Neuronal stem cell (in vitro differentiated cells): ENCODE results near the gene ACY1.
A peak's percentile ranks its signal among the peaks of the same experiment; 100 is the strongest.

ENCODE experiments used
- DNase-seq: peaks from one replicate; pipeline ENCODE4 v3.0.0-alpha.2; 2013; ENCODE audit warnings: low spot score
- H2AFZ ChIP-seq: one replicate; pipeline ENCODE4 v1.6.1; 2013; ENCODE audit warnings: mild to moderate bottlenecking, low read length, inconsistent platforms
- H2AK5ac ChIP-seq: 2 replicates; pipeline ENCODE4 v1.6.1; 2013; ENCODE audit warnings: low read depth, mild to moderate bottlenecking, inconsistent platforms, low read length, moderate library complexity, mixed read lengths
- H2BK120ac ChIP-seq: 2 replicates; pipeline ENCODE4 v1.6.1; 2013; ENCODE audit warnings: low read depth, mild to moderate bottlenecking, inconsistent platforms, low read length, moderate library complexity, mixed read lengths
- H2BK12ac ChIP-seq: one replicate; pipeline ENCODE4 v1.6.1; 2013; ENCODE audit warnings: low read length, inconsistent platforms
- H2BK15ac ChIP-seq: 2 replicates; pipeline ENCODE4 v1.6.1; 2013; ENCODE audit warnings: mild to moderate bottlenecking, low read length, inconsistent platforms, mixed read lengths
- H2BK5ac ChIP-seq: one replicate; pipeline ENCODE4 v1.6.1; 2013; ENCODE audit warnings: inconsistent platforms, mild to moderate bottlenecking, low read length, moderate library complexity
- H3K14ac ChIP-seq: one replicate; pipeline ENCODE4 v1.6.1; 2013; ENCODE audit warnings: low read length, inconsistent platforms
- H3K18ac ChIP-seq: 2 replicates; pipeline ENCODE4 v1.6.1; 2013; ENCODE audit warnings: low read length, inconsistent platforms
- H3K23ac ChIP-seq: 2 replicates; pipeline ENCODE4 v1.6.1; 2013; ENCODE audit warnings: low read depth, mild to moderate bottlenecking, mixed read lengths, low read length, inconsistent platforms; ENCODE audit not compliant: poor library complexity
- H3K27ac ChIP-seq: replicated peaks from 3 replicates; pipeline ENCODE4 v1.5.1; 2013; ENCODE audit warnings: low read length, inconsistent platforms
- H3K27me3 ChIP-seq, 3 experiments: 2 replicates each; pipeline ENCODE4 v1.6.1; 2013; ENCODE audit warnings: low read length in 3 of 3, mild to moderate bottlenecking in 2 of 3, inconsistent platforms in 1 of 3, low read depth in 1 of 3, mixed read lengths in 1 of 3, moderate library complexity in 1 of 3; ENCODE audit not compliant: control insufficient read depth in 3 of 3, insufficient read depth in 3 of 3
- H3K36me3 ChIP-seq, 2 donors: replicated peaks in 1 of 2; 2 replicates each; pipeline ENCODE4 v1.6.1; 2013; ENCODE audit warnings: low read length in 2 of 2; ENCODE audit not compliant: control insufficient read depth in 2 of 2, insufficient read depth in 2 of 2
- H3K4ac ChIP-seq: 2 replicates; pipeline ENCODE4 v1.6.1; 2013; ENCODE audit warnings: inconsistent platforms, mild to moderate bottlenecking, low read length, moderate library complexity
- H3K4me1 ChIP-seq, 2 donors: 1 replicate in 1 of 2; 2 replicates in 1 of 2; pipeline ENCODE4 v1.6.1; 2013; ENCODE audit warnings: low read length in 2 of 2, low read depth in 1 of 2; ENCODE audit not compliant: control insufficient read depth in 2 of 2, insufficient read depth in 1 of 2
- H3K4me2 ChIP-seq: one replicate; pipeline ENCODE4 v1.6.1; 2013; ENCODE audit warnings: mild to moderate bottlenecking, low read length, inconsistent platforms; ENCODE audit not compliant: insufficient read depth, poor library complexity, severe bottlenecking
- H3K4me3 ChIP-seq, 2 donors: 2 replicates each; pipeline ENCODE4 v1.5.1; 2013; ENCODE audit warnings: low read length in 2 of 2, mild to moderate bottlenecking in 2 of 2, inconsistent platforms in 1 of 2, moderate library complexity in 1 of 2
- H3K79me1 ChIP-seq: one replicate; pipeline ENCODE4 v1.6.1; 2013; ENCODE audit warnings: low read depth, mild to moderate bottlenecking, inconsistent platforms, low read length, moderate library complexity
- H3K9ac ChIP-seq: one replicate; pipeline ENCODE4 v1.6.1; 2013; ENCODE audit warnings: mild to moderate bottlenecking, low read depth, low read length, inconsistent platforms; ENCODE audit not compliant: poor library complexity
- H3K9me3 ChIP-seq, 2 donors: replicated peaks in 1 of 2; 2 replicates each; pipeline versions ENCODE3 to v1.6.1; 2013; ENCODE audit warnings: low read length in 2 of 2, mild to moderate bottlenecking in 2 of 2, inconsistent platforms in 1 of 2, low read depth in 1 of 2, mixed read lengths in 1 of 2, moderate library complexity in 1 of 2; ENCODE audit not compliant: control insufficient read depth in 2 of 2, insufficient read depth in 1 of 2
- H4K8ac ChIP-seq: one replicate; pipeline ENCODE4 v1.6.1; 2013; ENCODE audit warnings: low read depth, mild to moderate bottlenecking, inconsistent platforms, low read length, moderate library complexity
- H4K91ac ChIP-seq: one replicate; pipeline ENCODE4 v1.6.1; 2013; ENCODE audit warnings: low read length, low read depth, mild to moderate bottlenecking, inconsistent platforms; ENCODE audit not compliant: poor library complexity
- WGBS, 2 donors: extraction: QIAGEN DNeasy Blood & Tissue Kit; methylation state at CpG; one replicate each; pipeline ENCODE4 v1.1.7; 2013; ENCODE audit warnings: missing lambda C conversion rate in 2 of 2, mixed read lengths in 1 of 2; ENCODE audit not compliant: insufficient read length in 2 of 2, insufficient replicate concordance in 1 of 2; ENCODE audit errors: extremely low coverage in 2 of 2; 5-methylcytosine and 5-hydroxymethylcytosine counted together

The ACY1 gene

GRCh38 chr3:51955175-51955892, 28.0 kb upstream of the ACY1 start, which contains the start of gene GPR62:
TSS of gene GPR62 (plus strand) at chr3:51955381. CDS start at chr3:51955653, 272 bp downstream.
- peak within 1 kb of the TSS; percentile 97 for H2BK15ac ChIP-seq
- peak within 1 kb of the TSS in 1 of 2 donors; percentile 73 for H3K4me3 ChIP-seq
- peaks cover 0 to 8% of the 10 kb centered on the region in 2 donors for H3K9me3 ChIP-seq
- peak within 1 kb of the TSS; percentile 91 for H3K9ac ChIP-seq
- H3K36me3 ChIP-seq = peaks cover 18 to 37% of the 10 kb centered on the region in 2 donors
- peak within 1 kb of the TSS; percentile 46 for H3K4ac ChIP-seq
- H2BK5ac ChIP-seq = peak within 1 kb of the TSS; percentile 58
- H3K18ac ChIP-seq = peak within 1 kb of the TSS; percentile 97
- H3K79me1 ChIP-seq = peaks cover 2% of the 10 kb centered on the region
- no peak within 1 kb of the TSS for H2AFZ ChIP-seq
- no peak within 1 kb of the TSS for H3K27ac ChIP-seq
- H2BK120ac ChIP-seq = peak within 1 kb of the TSS; percentile 99
- H3K27me3 ChIP-seq = peaks cover 0 to 24% (median 11%) of the 10 kb centered on the region in 3 experiments
- H3K23ac ChIP-seq = peak within 1 kb of the TSS; percentile 98
- H3K4me1 ChIP-seq = peaks cover 7 to 18% of the 10 kb centered on the region in 2 donors
- no peak for DNase-seq
- H2AK5ac ChIP-seq = peak within 1 kb of the TSS; percentile 85
- no CpG with 5 or more reads among the region's 33 CpGs for WGBS, 2 donors
- H4K91ac ChIP-seq = peak within 1 kb of the TSS; percentile 61
- peak within 1 kb of the TSS; percentile 85 for H3K4me2 ChIP-seq
- peak within 1 kb of the TSS; percentile 64 for H3K14ac ChIP-seq
- H2BK12ac ChIP-seq = peak within 1 kb of the TSS; percentile 94
- H4K8ac ChIP-seq = peak within 1 kb of the TSS; percentile 94

DNA sequence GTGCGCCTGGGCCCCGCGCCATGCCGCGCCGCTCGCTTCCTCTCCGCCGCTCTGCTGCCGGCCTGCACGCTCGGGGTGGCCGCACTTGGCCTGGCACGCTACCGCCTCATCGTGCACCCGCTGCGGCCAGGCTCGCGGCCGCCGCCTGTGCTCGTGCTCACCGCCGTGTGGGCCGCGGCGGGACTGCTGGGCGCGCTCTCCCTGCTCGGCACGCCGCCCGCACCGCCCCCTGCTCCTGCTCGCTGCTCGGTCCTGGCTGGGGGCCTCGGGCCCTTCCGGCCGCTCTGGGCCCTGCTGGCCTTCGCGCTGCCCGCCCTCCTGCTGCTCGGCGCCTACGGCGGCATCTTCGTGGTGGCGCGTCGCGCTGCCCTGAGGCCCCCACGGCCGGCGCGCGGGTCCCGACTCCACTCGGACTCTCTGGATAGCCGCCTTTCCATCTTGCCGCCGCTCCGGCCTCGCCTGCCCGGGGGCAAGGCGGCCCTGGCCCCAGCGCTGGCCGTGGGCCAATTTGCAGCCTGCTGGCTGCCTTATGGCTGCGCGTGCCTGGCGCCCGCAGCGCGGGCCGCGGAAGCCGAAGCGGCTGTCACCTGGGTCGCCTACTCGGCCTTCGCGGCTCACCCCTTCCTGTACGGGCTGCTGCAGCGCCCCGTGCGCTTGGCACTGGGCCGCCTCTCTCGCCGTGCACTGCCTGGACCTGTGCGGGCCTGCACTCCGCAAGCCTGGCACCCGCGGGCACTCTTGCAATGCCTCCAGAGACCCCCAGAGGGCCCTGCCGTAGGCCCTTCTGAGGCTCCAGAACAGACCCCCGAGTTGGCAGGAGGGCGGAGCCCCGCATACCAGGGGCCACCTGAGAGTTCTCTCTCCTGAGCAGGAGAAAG, 27.2 kb upstream of the ACY1 start:
- Histone ChIP-seq H3K36me3 (peaks cover 20 to 44% of the 10 kb centered on the region in 2 donors), H3K4me2 (peak overlapping the region; percentile 85), H3K4ac (peak overlapping the region; percentile 46), H2AFZ (no peak overlapping the region), H2BK5ac (peak overlapping the region; percentile 58), H3K27me3 (peaks cover 0 to 24% (median 11%) of the 10 kb centered on the region in 3 experiments), H3K14ac (peak overlapping the region; percentile 64), H3K18ac (peak overlapping the region; percentile 97), H2BK15ac (peak overlapping the region; percentile 97), H3K9me3 (peaks cover 0 to 8% of the 10 kb centered on the region in 2 donors), H2BK12ac (peak overlapping the region; percentile 94), H3K79me1 (peaks cover 2% of the 10 kb centered on the region), H3K4me3 (peak overlapping the region in 1 of 2 donors; percentile 73), H3K4me1 (peaks cover 7 to 18% of the 10 kb centered on the region in 2 donors), H2BK120ac (peak overlapping the region; percentile 99), H4K91ac (no peak overlapping the region), H3K23ac (peak overlapping the region; percentile 98), H4K8ac (peak overlapping the region; percentile 94), H2AK5ac (peak overlapping the region; percentile 85), H3K27ac (no peak overlapping the region), H3K9ac (peak overlapping the region; percentile 91)
- no CpG with 5 or more reads among the region's 97 CpGs for WGBS, 2 donors
- no peak for DNase-seq

GRCh38 chr3:51957520-51958205, 25.7 kb upstream of the ACY1 start:
- Histone ChIP-seq H3K79me1 (peaks cover 4% of the 10 kb centered on the region), H3K18ac (no peak overlapping the region), H3K23ac (no peak overlapping the region), H3K27me3 (peaks cover 0 to 24% (median 11%) of the 10 kb centered on the region in 3 experiments), H4K8ac (no peak overlapping the region), H3K4ac (no peak overlapping the region), H2AFZ (no peak overlapping the region), H2BK120ac (no peak overlapping the region), H3K36me3 (peaks cover 20 to 47% of the 10 kb centered on the region in 2 donors), H3K14ac (no peak overlapping the region), H2BK15ac (no peak overlapping the region), H3K4me1 (peaks cover 7 to 22% of the 10 kb centered on the region in 2 donors), H2BK12ac (no peak overlapping the region), H3K27ac (no peak overlapping the region), H4K91ac (no peak overlapping the region), H3K4me2 (no peak overlapping the region), H3K9ac (no peak overlapping the region), H3K4me3 (no peak overlapping the region), H2BK5ac (peak overlapping the region; percentile 7), H3K9me3 (peaks cover 0 to 8% of the 10 kb centered on the region in 2 donors), H2AK5ac (peak overlapping the region; percentile 74)
- DNase-seq = no peak
- WGBS, 2 donors = no CpG with 5 or more reads among the region's 15 CpGs
